T-helper 17 cell (primary cell): ENCODE measurements around the gene TBCB. TPM values are rescaled to one million over a fixed set of nuclear protein-coding genes. Genes with fewer than 3 reads are reported as not detected.
A peak's percentile ranks its signal among the peaks of the same experiment; 100 is the strongest.

ENCODE experiments used
- ATAC-seq: fragments of 150-1000 bp; cut with Tn5 transposase; 2 replicates; pipeline ENCODE4 v1.10.0; 2021; ENCODE audit warnings: mild to moderate bottlenecking, moderate library complexity
- DNase-seq, 3 donors: peaks; one replicate each; pipeline versions ENCODE4 v3.0.0 to v3.0.0-alpha.2; 2020 to 2021
- H3K9me3 ChIP-seq: one replicate; pipeline ENCODE4 v1.7.0; 2013; ENCODE audit warnings: low read length, mild to moderate bottlenecking; ENCODE audit not compliant: control insufficient read depth, poor library complexity, severe bottlenecking
- H3K27ac Mint-ChIP-seq: one replicate; pipeline ENCODE4 v1.8.0; 2022; ENCODE audit warnings: mild to moderate bottlenecking, moderate library complexity, mixed read lengths
- H3K27me3 Mint-ChIP-seq: one replicate; pipeline ENCODE4 v1.8.0; 2022; ENCODE audit warnings: mixed read lengths
- H3K36me3 Mint-ChIP-seq: one replicate; pipeline ENCODE4 v1.8.0; 2022; ENCODE audit warnings: low read depth, mixed read lengths
- H3K4me1 Mint-ChIP-seq: one replicate; pipeline ENCODE4 v1.8.0; 2022; ENCODE audit warnings: mild to moderate bottlenecking, mixed read lengths
- H3K4me3 Mint-ChIP-seq: one replicate; pipeline ENCODE4 v1.8.0; 2022; ENCODE audit warnings: mild to moderate bottlenecking, moderate library complexity, mixed read lengths
- total RNA-seq, 4 donors: library from RNA in 2 of 4; stranded (reverse) in 2 of 4; gene quantifications; one replicate each; pipeline ENCODE4 v1.2.3 and lab custom pipeline; 2022 to 2026

The TBCB gene
- total RNA-seq, 2 donors from 2014 or later = 127 to 131 TPM

- ATAC-seq (no peak), DNase-seq (no peak)
- Mint-ChIP-seq H3K4me1 (peaks cover 16% of the 10 kb centered on the region), H3K36me3 (no peaks in the 10 kb centered on the region), H3K27ac (no peak overlapping the region), H3K27me3 (no peaks in the 10 kb centered on the region), H3K4me3 (no peak overlapping the region)
- H3K9me3 ChIP-seq = no peaks in the 10 kb centered on the region
These were observed 24.2 kb upstream of the TBCB start for GRCh38 chr19:36090910-36091695.

GRCh38 chr19:36092566-36092965, 22.7 kb upstream of the TBCB start:
- H3K4me3 Mint-ChIP-seq = no peak overlapping the region
- no peak for DNase-seq
- no peaks in the 10 kb centered on the region for H3K27me3 Mint-ChIP-seq
- H3K4me1 Mint-ChIP-seq = peaks cover 16% of the 10 kb centered on the region
- H3K27ac Mint-ChIP-seq = peak overlapping the region; percentile 92
- ATAC-seq = no peak
- H3K9me3 ChIP-seq = no peaks in the 10 kb centered on the region
- no peaks in the 10 kb centered on the region for H3K36me3 Mint-ChIP-seq

GRCh38 chr19:36093146-36093662, 22.1 kb upstream of the TBCB start:
- H3K4me3 Mint-ChIP-seq = peak overlapping the region; percentile 57
- ATAC-seq (peak; percentile 27), DNase-seq (no peak)
- no peaks in the 10 kb centered on the region for H3K9me3 ChIP-seq
- peak overlapping the region; percentile 92 for H3K27ac Mint-ChIP-seq
- peaks cover 16% of the 10 kb centered on the region for H3K4me1 Mint-ChIP-seq
- H3K36me3 Mint-ChIP-seq = no peaks in the 10 kb centered on the region
- H3K27me3 Mint-ChIP-seq = no peaks in the 10 kb centered on the region

GRCh38 chr19:36093687-36094086, 21.6 kb upstream of the TBCB start:
- no peak for ATAC-seq
- H3K27me3 Mint-ChIP-seq = no peaks in the 10 kb centered on the region
- H3K4me1 Mint-ChIP-seq = peaks cover 18% of the 10 kb centered on the region
- no peak for DNase-seq
- no peaks in the 10 kb centered on the region for H3K9me3 ChIP-seq
- peak overlapping the region; percentile 92 for H3K27ac Mint-ChIP-seq
- no peaks in the 10 kb centered on the region for H3K36me3 Mint-ChIP-seq
- peak overlapping the region; percentile 57 for H3K4me3 Mint-ChIP-seq

GRCh38 chr19:36097036-36097435, 18.2 kb upstream of the TBCB start:
- DNase-seq (no peak), ATAC-seq (no peak)
- Mint-ChIP-seq H3K36me3 (no peaks in the 10 kb centered on the region), H3K4me3 (no peak overlapping the region), H3K27me3 (no peaks in the 10 kb centered on the region), H3K4me1 (peaks cover 15% of the 10 kb centered on the region), H3K27ac (peak overlapping the region; percentile 29)
- no peaks in the 10 kb centered on the region for H3K9me3 ChIP-seq

- Mint-ChIP-seq H3K36me3 (no peaks in the 10 kb centered on the region), H3K27me3 (no peaks in the 10 kb centered on the region), H3K4me3 (no peak overlapping the region), H3K4me1 (peaks cover 2% of the 10 kb centered on the region), H3K27ac (no peak overlapping the region)
- no peak for ATAC-seq
- no peaks in the 10 kb centered on the region for H3K9me3 ChIP-seq
- DNase-seq = no peak
These were observed 16.0 kb upstream of the TBCB start for GRCh38 chr19:36099166-36099785.

GRCh38 chr19:36100476-36100875, 14.8 kb upstream of the TBCB start:
- H3K9me3 ChIP-seq = no peaks in the 10 kb centered on the region
- ATAC-seq = no peak
- Mint-ChIP-seq H3K36me3 (no peaks in the 10 kb centered on the region), H3K4me3 (no peak overlapping the region), H3K4me1 (peaks cover 2% of the 10 kb centered on the region), H3K27ac (peak overlapping the region; percentile 34), H3K27me3 (no peaks in the 10 kb centered on the region)
- DNase-seq = no peak

- DNase-seq (no peak), ATAC-seq (no peak)
- H3K36me3 Mint-ChIP-seq = peaks cover 2% of the 10 kb centered on the region
- peaks cover 4% of the 10 kb centered on the region for H3K4me1 Mint-ChIP-seq
- no peak overlapping the region for H3K27ac Mint-ChIP-seq
- no peaks in the 10 kb centered on the region for H3K27me3 Mint-ChIP-seq
- H3K9me3 ChIP-seq = no peaks in the 10 kb centered on the region
- no peak overlapping the region for H3K4me3 Mint-ChIP-seq
These were observed 13.5 kb upstream of the TBCB start for GRCh38 chr19:36101550-36102327.

- Mint-ChIP-seq H3K4me3 (no peak overlapping the region), H3K27me3 (no peaks in the 10 kb centered on the region), H3K27ac (peak overlapping the region; percentile 62), H3K36me3 (peaks cover 2% of the 10 kb centered on the region), H3K4me1 (peaks cover 4% of the 10 kb centered on the region)
- H3K9me3 ChIP-seq = no peaks in the 10 kb centered on the region
- ATAC-seq (no peak), DNase-seq (no peak)
These were observed 12.1 kb upstream of the TBCB start for GRCh38 chr19:36103040-36103626.

- Mint-ChIP-seq H3K4me1 (peaks cover 2% of the 10 kb centered on the region), H3K27ac (peak overlapping the region; percentile 62), H3K4me3 (no peak overlapping the region), H3K27me3 (no peaks in the 10 kb centered on the region), H3K36me3 (peaks cover 2% of the 10 kb centered on the region)
- DNase-seq = no peak
- H3K9me3 ChIP-seq = no peaks in the 10 kb centered on the region
- ATAC-seq = no peak
These were observed 11.3 kb upstream of the TBCB start for GRCh38 chr19:36103842-36104552.

GRCh38 chr19:36106441-36106840, 8.8 kb upstream of the TBCB start:
- Mint-ChIP-seq H3K36me3 (peaks cover 2% of the 10 kb centered on the region), H3K4me3 (no peak overlapping the region), H3K27ac (no peak overlapping the region), H3K4me1 (peaks cover 2% of the 10 kb centered on the region), H3K27me3 (no peaks in the 10 kb centered on the region)
- H3K9me3 ChIP-seq = no peaks in the 10 kb centered on the region
- ATAC-seq (no peak), DNase-seq (no peak)

GRCh38 chr19:36106991-36107390, 8.3 kb upstream of the TBCB start:
- DNase-seq (no peak), ATAC-seq (no peak)
- H3K4me3 Mint-ChIP-seq = no peak overlapping the region
- no peaks in the 10 kb centered on the region for H3K27me3 Mint-ChIP-seq
- no peak overlapping the region for H3K27ac Mint-ChIP-seq
- H3K4me1 Mint-ChIP-seq = peaks cover 2% of the 10 kb centered on the region
- H3K36me3 Mint-ChIP-seq = peaks cover 2% of the 10 kb centered on the region
- no peaks in the 10 kb centered on the region for H3K9me3 ChIP-seq
